BJ (cell line): Measurements from ENCODE around the gene NADK2. TPM values are rescaled to one million over a fixed set of nuclear protein-coding genes. Genes with fewer than 3 reads are reported as not detected.

ENCODE experiments used
- CTCF ChIA-PET: fragments of 350-600 bp; formaldehyde crosslinking; extraction: SDS; loops from one replicate; lab custom pipeline; 2021; ENCODE audit warnings: antibody characterized with exemption, inconsistent platforms; lab: Yijun Ruan, JAX
- POLR2A ChIA-PET: fragments of 300-600 bp; sonication (Branson Sonifier 250); formaldehyde crosslinking; extraction: SDS; loops from one replicate; lab custom pipeline; 2021; ENCODE audit warnings: antibody characterized with exemption; lab: Charles Lee
- DNase-seq: peaks from one replicate; pipeline ENCODE4 v3.0.0-alpha.2; 2011; ENCODE audit warnings: low read depth
- H3K27me3 ChIP-seq: 2 replicates; pipeline ENCODE4 v1.6.0; 2011; ENCODE audit warnings: low read length; ENCODE audit not compliant: control insufficient read depth, insufficient read depth
- H3K36me3 ChIP-seq: 2 replicates; pipeline ENCODE4 v1.5.1; 2011; ENCODE audit warnings: low read length; ENCODE audit not compliant: control insufficient read depth, insufficient read depth
- H3K4me3 ChIP-seq: 2 replicates; pipeline ENCODE4 v1.5.1; 2011; ENCODE audit warnings: low read depth, mild to moderate bottlenecking, control low read depth, low read length
- polyA plus RNA-seq: library from polyadenylated mRNA; depleted of rRNA; stranded (reverse); fragments of >200 nt; gene quantifications from 2 replicates; pipeline ENCODE4 v1.2.3, GENCODE V29; 2011
- TF ChIP-seq, protein P1 (sequence below): IDR thresholded peaks from 2 replicates; pipeline ENCODE4 v1.5.1; 2011; ENCODE audit warnings: low read depth, mild to moderate bottlenecking, control low read depth, inconsistent platforms, low read length, moderate library complexity; ENCODE audit not compliant: insufficient read depth

NADK2 gene
- polyA plus RNA-seq, 1 experiment, result 7.2 TPM

DNA sequence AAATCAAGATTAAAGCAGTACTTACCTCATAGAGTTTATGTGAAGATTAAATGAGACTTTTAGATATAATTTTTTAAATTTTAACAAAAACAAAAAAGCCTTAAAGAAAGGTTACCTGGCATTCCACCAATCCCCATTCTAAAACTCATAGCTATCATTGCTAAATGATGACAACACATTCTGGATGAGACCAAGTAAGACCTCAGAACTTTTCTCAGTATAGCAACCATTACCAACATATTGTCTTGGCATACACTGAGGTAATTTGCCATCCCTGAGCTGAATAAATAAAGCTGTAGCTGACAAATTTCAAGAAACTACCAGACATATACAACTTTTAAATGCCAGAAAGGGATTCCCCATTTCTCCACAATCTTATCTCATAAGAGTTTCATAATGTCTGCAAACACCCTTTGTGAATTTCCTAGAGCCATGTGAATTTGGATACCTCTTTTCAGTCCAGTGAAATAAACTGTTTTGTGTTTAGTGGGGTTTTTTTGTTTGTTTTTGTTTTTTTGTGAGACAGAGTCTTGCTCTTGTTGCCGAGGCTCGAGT is 30.5 kb upstream of the NADK2 start:
- no peak overlapping the region for H3K4me3 ChIP-seq
- no peaks in the 10 kb centered on the region for H3K36me3 ChIP-seq
- POLR2A ChIA-PET, result no interaction called here
- CTCF ChIA-PET, result interaction anchor here (0.8 to 1.6 kb wide), 5 partner anchors 24 to 418 kb away, joined by 3 to 5 read pairs (median 3); partner anchors contain the start of gene RANBP3L
- TF ChIP-seq, protein P1, sequence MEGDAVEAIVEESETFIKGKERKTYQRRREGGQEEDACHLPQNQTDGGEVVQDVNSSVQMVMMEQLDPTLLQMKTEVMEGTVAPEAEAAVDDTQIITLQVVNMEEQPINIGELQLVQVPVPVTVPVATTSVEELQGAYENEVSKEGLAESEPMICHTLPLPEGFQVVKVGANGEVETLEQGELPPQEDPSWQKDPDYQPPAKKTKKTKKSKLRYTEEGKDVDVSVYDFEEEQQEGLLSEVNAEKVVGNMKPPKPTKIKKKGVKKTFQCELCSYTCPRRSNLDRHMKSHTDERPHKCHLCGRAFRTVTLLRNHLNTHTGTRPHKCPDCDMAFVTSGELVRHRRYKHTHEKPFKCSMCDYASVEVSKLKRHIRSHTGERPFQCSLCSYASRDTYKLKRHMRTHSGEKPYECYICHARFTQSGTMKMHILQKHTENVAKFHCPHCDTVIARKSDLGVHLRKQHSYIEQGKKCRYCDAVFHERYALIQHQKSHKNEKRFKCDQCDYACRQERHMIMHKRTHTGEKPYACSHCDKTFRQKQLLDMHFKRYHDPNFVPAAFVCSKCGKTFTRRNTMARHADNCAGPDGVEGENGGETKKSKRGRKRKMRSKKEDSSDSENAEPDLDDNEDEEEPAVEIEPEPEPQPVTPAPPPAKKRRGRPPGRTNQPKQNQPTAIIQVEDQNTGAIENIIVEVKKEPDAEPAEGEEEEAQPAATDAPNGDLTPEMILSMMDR, result no peak
- no peak for DNase-seq
- H3K27me3 ChIP-seq, result 0 out of 2 replicates have a peak, but pooled peaks cover 1% of the 10 kb centered on the region

GRCh38 chr5:36270876-36271575 is 29.3 kb upstream of the NADK2 start:
- no peak for DNase-seq
- H3K27me3 ChIP-seq, result 0 out of 2 replicates have a peak, but pooled peaks cover 1% of the 10 kb centered on the region
- TF ChIP-seq, protein P1, result no peak
- no peaks in the 10 kb centered on the region for H3K36me3 ChIP-seq
- ChIA-PET POLR2A (no interaction called here), CTCF (interaction anchor here (0.6 to 1.1 kb wide), 2 partner anchors 11 to 231 kb away, joined by 3 to 4 read pairs; no protein-coding TSS in a partner anchor)
- H3K4me3 ChIP-seq, result no peak overlapping the region

DNA sequence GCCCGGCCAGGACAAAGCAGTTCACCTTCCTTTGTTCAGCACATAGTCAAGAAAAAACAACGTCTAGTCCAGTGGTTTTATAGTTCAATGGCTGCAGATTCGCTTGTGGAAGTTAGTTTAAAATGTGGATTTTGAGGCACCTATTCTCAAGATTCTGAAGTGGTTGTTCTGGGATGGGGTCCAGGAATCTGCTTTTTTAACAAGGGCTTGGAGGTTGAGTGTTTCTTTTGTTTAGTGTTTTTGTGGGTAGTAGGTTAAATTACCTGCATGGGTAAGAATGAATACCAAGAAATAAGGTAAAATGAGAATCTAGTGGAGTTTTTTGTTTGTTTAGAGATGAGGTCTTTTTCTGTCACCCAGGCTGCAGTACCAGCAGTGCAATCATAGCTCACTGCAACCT is 28.4 kb upstream of the NADK2 start:
- CTCF ChIA-PET, result interaction anchor here (0.6 to 1.1 kb wide), 3 partner anchors 12 to 232 kb away, joined by 3 to 4 read pairs (median 3); no protein-coding TSS in a partner anchor
- TF ChIP-seq, protein P1, result no peak

GRCh38 chr5:36269478-36269877 is 27.8 kb upstream of the NADK2 start:
- ChIA-PET POLR2A (no interaction called here), CTCF (interaction anchor here (1.7 to 8.3 kb wide), 2 partner anchors 35 to 128 kb away, joined by 5 to 87 read pairs; partner anchors contain the start of gene RANBP3L)
- H3K4me3 ChIP-seq, result no peak overlapping the region
- TF ChIP-seq, protein P1, result no peak
- DNase-seq, result no peak
- no peaks in the 10 kb centered on the region for H3K36me3 ChIP-seq
- 0 out of 2 replicates have a peak, but pooled peaks cover 1% of the 10 kb centered on the region for H3K27me3 ChIP-seq

More for the DNA sequence above, 28.4 kb upstream of the NADK2 start:
- no peak for DNase-seq
- POLR2A ChIA-PET, result no interaction called here
- Histone ChIP-seq H3K27me3 (0 out of 2 replicates have a peak, but pooled peaks cover 1% of the 10 kb centered on the region), H3K4me3 (no peak overlapping the region), H3K36me3 (no peaks in the 10 kb centered on the region)

- ChIA-PET CTCF (interaction anchor here (1.7 to 9.7 kb wide), 3 partner anchors 36 to 133 kb away, joined by 5 to 94 read pairs (median 87); partner anchors contain the start of gene RANBP3L), POLR2A (no interaction called here)
Measured at GRCh38 chr5:36267905-36268304, 26.2 kb upstream of the NADK2 start.

More at GRCh38 chr5:36267905-36268304, 26.2 kb upstream of the NADK2 start:
- DNase-seq, result no peak
- H3K36me3 ChIP-seq, result no peaks in the 10 kb centered on the region
- H3K4me3 ChIP-seq, result no peak overlapping the region
- H3K27me3 ChIP-seq, result no peaks in the 10 kb centered on the region
- TF ChIP-seq, protein P1, result no peak
